Mononuclear cell (primary cell): ENCODE measurements around the gene UBA1. TPM values are rescaled to one million over a fixed set of nuclear protein-coding genes. Genes with fewer than 3 reads are reported as not detected.

Experiments
- H3K27me3 ChIP-seq: 2 replicates; pipeline ENCODE4 v1.6.0; 2011; ENCODE audit warnings: low read length, control low read depth; ENCODE audit not compliant: insufficient read depth
- H3K4me1 ChIP-seq: 2 replicates; pipeline ENCODE4 v1.5.1; 2011; ENCODE audit warnings: mild to moderate bottlenecking, low read length, control low read depth; ENCODE audit not compliant: insufficient read depth
- H3K4me3 ChIP-seq: 2 replicates; pipeline ENCODE4 v1.5.1; 2011; ENCODE audit warnings: mild to moderate bottlenecking, low read length, moderate library complexity
- H3K9me3 ChIP-seq: 2 replicates; pipeline ENCODE4 v1.5.1; 2011; ENCODE audit warnings: low read depth, mild to moderate bottlenecking, control low read depth, low read length
- total RNA-seq: library from RNA; depleted of rRNA; stranded (reverse); fragments of >200 nt; gene quantifications from one replicate; pipeline ENCODE4 v1.2.3, GENCODE V29; 2012

Gene UBA1
- total RNA-seq, 1 donor = 53.2 TPM

GRCh38 chrX:47209508-47210238, 16.0 kb downstream of the UBA1 start:
- no peaks in the 10 kb centered on the region for H3K9me3 ChIP-seq
- H3K4me3 ChIP-seq = no peak overlapping the region
- H3K4me1 ChIP-seq = no peaks in the 10 kb centered on the region
- H3K27me3 ChIP-seq = no peaks in the 10 kb centered on the region

GRCh38 chrX:47210661-47211425, 17.2 kb downstream of the UBA1 start:
- H3K4me3 ChIP-seq = no peak overlapping the region
- H3K4me1 ChIP-seq = no peaks in the 10 kb centered on the region
- no peaks in the 10 kb centered on the region for H3K27me3 ChIP-seq
- H3K9me3 ChIP-seq = no peaks in the 10 kb centered on the region

- Histone ChIP-seq H3K4me1 (peaks cover 9% of the 10 kb centered on the region), H3K4me3 (no peak overlapping the region), H3K9me3 (no peaks in the 10 kb centered on the region), H3K27me3 (no peaks in the 10 kb centered on the region)
Observed at GRCh38 chrX:47212381-47213293, 19.0 kb downstream of the UBA1 start.

- H3K4me1 ChIP-seq = peaks cover 11% of the 10 kb centered on the region
- H3K4me3 ChIP-seq = no peak overlapping the region
- no peaks in the 10 kb centered on the region for H3K27me3 ChIP-seq
- H3K9me3 ChIP-seq = no peaks in the 10 kb centered on the region
Observed at GRCh38 chrX:47214435-47215077, 20.9 kb downstream of the UBA1 start.

GRCh38 chrX:47215291-47215900, 21.8 kb downstream of the UBA1 start:
- Histone ChIP-seq H3K4me3 (no peak overlapping the region), H3K27me3 (no peaks in the 10 kb centered on the region), H3K9me3 (no peaks in the 10 kb centered on the region), H3K4me1 (peaks cover 19% of the 10 kb centered on the region)

- Histone ChIP-seq H3K4me1 (peaks cover 25% of the 10 kb centered on the region), H3K27me3 (no peaks in the 10 kb centered on the region), H3K9me3 (no peaks in the 10 kb centered on the region), H3K4me3 (no peak overlapping the region)
Observed at GRCh38 chrX:47216393-47216925, 22.8 kb downstream of the UBA1 start.

- H3K27me3 ChIP-seq = no peaks in the 10 kb centered on the region
- H3K4me1 ChIP-seq = peaks cover 28% of the 10 kb centered on the region
- H3K4me3 ChIP-seq = peak overlapping the region; percentile 5
- H3K9me3 ChIP-seq = no peaks in the 10 kb centered on the region
Observed at GRCh38 chrX:47217121-47217851, 23.7 kb downstream of the UBA1 start.

- peaks cover 28% of the 10 kb centered on the region for H3K4me1 ChIP-seq
- no peaks in the 10 kb centered on the region for H3K27me3 ChIP-seq
- no peaks in the 10 kb centered on the region for H3K9me3 ChIP-seq
- peak overlapping the region; percentile 79 for H3K4me3 ChIP-seq
Observed at GRCh38 chrX:47217852-47218279, 24.2 kb downstream of the UBA1 start.

GRCh38 chrX:47218280-47218919, 24.8 kb downstream of the UBA1 start, which contains the start of gene CDK16:
Gene CDK16, plus strand, starts transcription at chrX:47218681. Its CDS starts 4,877 bp downstream, at chrX:47223558.
- H3K4me1 ChIP-seq = peaks cover 28% of the 10 kb centered on the region
- H3K9me3 ChIP-seq = no peaks in the 10 kb centered on the region
- peak within 1 kb of the TSS; percentile 79 for H3K4me3 ChIP-seq

GRCh38 chrX:47218920-47219815, 25.5 kb downstream of the UBA1 start:
- H3K9me3 ChIP-seq = no peaks in the 10 kb centered on the region
- H3K4me1 ChIP-seq = peaks cover 28% of the 10 kb centered on the region
- H3K4me3 ChIP-seq = peak overlapping the region; percentile 79
- H3K27me3 ChIP-seq = no peaks in the 10 kb centered on the region

More at GRCh38 chrX:47218280-47218919, 24.8 kb downstream of the UBA1 start, which contains the start of gene CDK16:
- no peaks in the 10 kb centered on the region for H3K27me3 ChIP-seq

GRCh38 chrX:47221756-47222155, 28.1 kb downstream of the UBA1 start:
- peaks cover 27% of the 10 kb centered on the region for H3K4me1 ChIP-seq
- no peak overlapping the region for H3K4me3 ChIP-seq
- H3K9me3 ChIP-seq = no peaks in the 10 kb centered on the region
- no peaks in the 10 kb centered on the region for H3K27me3 ChIP-seq

GRCh38 chrX:47222751-47223350, 29.2 kb downstream of the UBA1 start:
- Histone ChIP-seq H3K4me3 (no peak overlapping the region), H3K9me3 (no peaks in the 10 kb centered on the region), H3K27me3 (no peaks in the 10 kb centered on the region)

More at GRCh38 chrX:47222751-47223350, 29.2 kb downstream of the UBA1 start:
- H3K4me1 ChIP-seq = peaks cover 20% of the 10 kb centered on the region
